H1 (cell line): Measurements from ENCODE around the gene TDRKH. TPM values are rescaled to one million over a fixed set of nuclear protein-coding genes. Genes with fewer than 3 reads are reported as not detected.

Experiments
- CTCF ChIA-PET: fragments of 300-600 bp; sonication (Branson Sonifier 250); formaldehyde crosslinking; loops from one replicate; lab custom pipeline; 2021; ENCODE audit not compliant: partially characterized antibody; lab: Charles Lee
- POLR2A ChIA-PET: fragments of 300-600 bp; sonication (Branson Sonifier 250); formaldehyde crosslinking; loops from one replicate; lab custom pipeline; 2021; ENCODE audit warnings: inconsistent platforms; ENCODE audit not compliant: partially characterized antibody; lab: Charles Lee
- DNase-seq, 2 experiments: peaks; one replicate each; pipeline versions ENCODE4 v3.0.0 to v3.0.0-alpha.2; 2010 to 2022; ENCODE audit warnings: low spot score in 2 of 2, low read depth in 1 of 2, mixed read lengths in 1 of 2
- FAIRE-seq: peaks from 2 replicates; lab custom pipeline; 2011; peaks lifted over from hg19 to GRCh38; lab: Jason Lieb, UNC
- H2AFZ ChIP-seq: 2 replicates; pipeline ENCODE4 v1.8.1; 2012; ENCODE audit warnings: low read length, inconsistent platforms
- H2AK5ac ChIP-seq: 2 replicates; pipeline ENCODE4 v1.6.1; 2013; ENCODE audit warnings: low read depth, low read length
- H2BK120ac ChIP-seq: replicated peaks from 2 replicates; pipeline ENCODE3; 2013; ENCODE audit warnings: low read depth, low read length, inconsistent platforms
- H2BK12ac ChIP-seq: 2 replicates; pipeline ENCODE4 v1.6.1; 2013; ENCODE audit warnings: low read depth, low read length
- H2BK15ac ChIP-seq: 2 replicates; pipeline ENCODE4 v1.6.1; 2013; ENCODE audit warnings: low read length
- H2BK20ac ChIP-seq: 2 replicates; pipeline ENCODE4 v1.6.1; 2013; ENCODE audit warnings: low read length
- H2BK5ac ChIP-seq: 2 replicates; pipeline ENCODE4 v1.6.1; 2013; ENCODE audit warnings: low read depth, low read length
- H3K14ac ChIP-seq: 2 replicates; pipeline ENCODE4 v1.6.1; 2013; ENCODE audit warnings: inconsistent platforms; ENCODE audit not compliant: insufficient read length
- H3K18ac ChIP-seq: 2 replicates; pipeline ENCODE4 v1.6.1; 2013; ENCODE audit warnings: low read length; ENCODE audit errors: extremely low read depth
- H3K23ac ChIP-seq: 2 replicates; pipeline ENCODE4 v1.6.1; 2013; ENCODE audit warnings: inconsistent platforms; ENCODE audit not compliant: insufficient read length
- H3K23me2 ChIP-seq: 2 replicates; pipeline ENCODE4 v1.6.1; 2013; ENCODE audit warnings: low read depth, low read length
- H3K27ac ChIP-seq: 2 replicates; pipeline ENCODE4 v1.6.1; 2011; ENCODE audit warnings: low read depth, low read length, inconsistent platforms
- H3K27me3 ChIP-seq, 4 experiments: replicated peaks in 1 of 4; 1 replicate in 1 of 4; 2 replicates in 3 of 4; pipeline versions ENCODE4 v1.6.1 to v1.8.1; 2011 to 2013; ENCODE audit warnings: low read length in 3 of 4, mild to moderate bottlenecking in 3 of 4, inconsistent platforms in 2 of 4, mixed read lengths in 2 of 4, moderate library complexity in 1 of 4; ENCODE audit not compliant: control insufficient read depth in 3 of 4, insufficient read depth in 3 of 4; ENCODE audit errors: extremely low read depth in 1 of 4
- H3K36me3 ChIP-seq, 4 experiments: 2 replicates each; pipeline versions ENCODE4 v1.6.1 to v1.8.1; 2011 to 2013; ENCODE audit warnings: mild to moderate bottlenecking in 4 of 4, low read length in 3 of 4, moderate library complexity in 2 of 4, control low read depth in 1 of 4, inconsistent platforms in 1 of 4; ENCODE audit not compliant: insufficient read depth in 4 of 4, control insufficient read depth in 2 of 4
- H3K4ac ChIP-seq: replicated peaks from 2 replicates; pipeline ENCODE3; 2013; ENCODE audit warnings: low read length, low read depth, mixed read lengths, inconsistent platforms; ENCODE audit not compliant: insufficient read length
- H3K4me1 ChIP-seq, 4 experiments: replicated peaks in 1 of 4; 1 replicate in 1 of 4; 2 replicates in 3 of 4; pipeline versions ENCODE4 v1.6.1 to v1.8.1; 2011 to 2013; ENCODE audit warnings: low read length in 3 of 4, inconsistent platforms in 2 of 4, mixed read lengths in 1 of 4; ENCODE audit not compliant: insufficient read depth in 4 of 4, control insufficient read depth in 3 of 4
- H3K4me2 ChIP-seq, 2 experiments: 2 replicates each; pipeline versions ENCODE4 v1.6.1 to v1.8.1; 2011 to 2013; ENCODE audit warnings: low read depth in 2 of 2, low read length in 2 of 2, control low read depth in 1 of 2, inconsistent platforms in 1 of 2, mild to moderate bottlenecking in 1 of 2; ENCODE audit not compliant: insufficient read depth in 1 of 2
- H3K4me3 ChIP-seq, 4 experiments: fragments of 200-600, 300-600 bp in 1 of 4; sonication (generic), shearing (Covaris generic), sonication (Bioruptor Twin) in 1 of 4; 2 replicates each; pipeline versions ENCODE4 v1.5.1 to v1.8.1; 2011 to 2016; ENCODE audit warnings: low read length in 4 of 4, low read depth in 3 of 4, control low read depth in 2 of 4, inconsistent platforms in 2 of 4, mild to moderate bottlenecking in 2 of 4, mixed read lengths in 1 of 4, moderate library complexity in 1 of 4; ENCODE audit not compliant: insufficient read depth in 2 of 4; ENCODE audit errors: extremely low read depth in 1 of 4
- H3K56ac ChIP-seq: replicated peaks from 2 replicates; pipeline ENCODE3; 2013; ENCODE audit warnings: low read depth, mild to moderate bottlenecking, mixed read lengths, low read length, inconsistent platforms; ENCODE audit not compliant: insufficient read length
- H3K79me1 ChIP-seq: 2 replicates; pipeline ENCODE4 v1.6.1; 2013; ENCODE audit warnings: low read depth, low read length, control low read depth
- H3K79me2 ChIP-seq, 2 experiments: 2 replicates each; pipeline versions ENCODE4 v1.6.1 to v1.8.1; 2012 to 2013; ENCODE audit warnings: low read length in 2 of 2, mild to moderate bottlenecking in 2 of 2, inconsistent platforms in 1 of 2; ENCODE audit not compliant: insufficient read depth in 2 of 2, control insufficient read depth in 1 of 2
- H3K9ac ChIP-seq, 4 experiments: replicated peaks in 1 of 4; 1 replicate in 1 of 4; 2 replicates in 3 of 4; pipeline versions ENCODE4 v1.6.1 to v1.8.1; 2011 to 2013; ENCODE audit warnings: low read depth in 3 of 4, low read length in 3 of 4, control low read depth in 2 of 4, mild to moderate bottlenecking in 2 of 4, moderate library complexity in 2 of 4, inconsistent platforms in 1 of 4; ENCODE audit errors: extremely low read depth in 1 of 4
- H3K9me3 ChIP-seq, 2 experiments: 2 replicates each; pipeline versions ENCODE4 v1.6.1 to v1.8.1; 2012 to 2013; ENCODE audit warnings: mild to moderate bottlenecking in 2 of 2, moderate library complexity in 2 of 2, control low read depth in 1 of 2, inconsistent platforms in 1 of 2, low read depth in 1 of 2, low read length in 1 of 2, mixed read lengths in 1 of 2; ENCODE audit not compliant: insufficient read depth in 2 of 2
- H4K20me1 ChIP-seq, 2 experiments: replicated peaks in 1 of 2; 2 replicates each; pipeline versions ENCODE3 to v1.8.1; 2011 to 2013; ENCODE audit warnings: inconsistent platforms in 2 of 2, low read length in 2 of 2, mild to moderate bottlenecking in 1 of 2; ENCODE audit not compliant: insufficient read depth in 2 of 2, control insufficient read depth in 1 of 2
- H4K5ac ChIP-seq: 2 replicates; pipeline ENCODE4 v1.6.1; 2013; ENCODE audit warnings: low read length, low read depth, mixed read lengths, inconsistent platforms; ENCODE audit not compliant: insufficient read length
- H4K8ac ChIP-seq: 2 replicates; pipeline ENCODE4 v1.8.0; 2013; ENCODE audit warnings: mild to moderate bottlenecking, moderate library complexity, low read length, inconsistent platforms; ENCODE audit not compliant: insufficient read depth; ENCODE audit errors: extremely low read depth
- H4K91ac ChIP-seq: replicated peaks from 2 replicates; pipeline ENCODE3; 2013; ENCODE audit warnings: low read length, mixed read lengths, inconsistent platforms; ENCODE audit not compliant: insufficient read length
- KDM1A ChIP-seq: fragments of 200-600, 300-600 bp; sonication (generic); IDR thresholded peaks from 2 replicates; pipeline ENCODE4 v1.7.1; 2016; ENCODE audit warnings: mild to moderate bottlenecking, low read length, borderline replicate concordance
- TAF1 ChIP-seq: IDR thresholded peaks from 2 replicates; pipeline ENCODE4 v1.6.1; 2011; ENCODE audit warnings: mild to moderate bottlenecking, low read depth, low read length
- ZNF274 ChIP-seq: IDR thresholded peaks from 2 replicates; pipeline ENCODE4 v1.7.0; 2012; ENCODE audit warnings: low read length, borderline replicate concordance; ENCODE audit errors: extremely low read depth
- WGBS, 2 experiments: shearing (Covaris generic) in 1 of 2; methylation state at CpG; one replicate each; pipeline versions ENCODE4 v1.1.6 to v1.1.7; 2013 to 2015; ENCODE audit warnings: low lambda C conversion rate in 2 of 2, mixed read lengths in 2 of 2, inconsistent platforms in 1 of 2, low coverage in 1 of 2, missing lambda C conversion rate in 1 of 2; ENCODE audit not compliant: insufficient replicate concordance in 2 of 2, insufficient coverage in 1 of 2, insufficient read length in 1 of 2; ENCODE audit errors: extremely low coverage in 1 of 2, missing lambda C conversion rate in 1 of 2; 5-methylcytosine and 5-hydroxymethylcytosine counted together
- polyA plus RNA-seq, 7 experiments: library from polyadenylated mRNA; depleted of rRNA in 3 of 7; stranded (reverse) in 5 of 7; unstranded in 2 of 7; fragments of >200 nt in 5 of 7; fragments of 200-250 nt in 2 of 7; gene quantifications; 1 replicate in 5 of 7; 2 replicates in 1 of 7; 4 replicates in 1 of 7; pipeline versions ENCODE4 v1.2.1 to v1.2.3, GENCODE V29; 2011 to 2013; ENCODE audit warnings: missing spikeins in 2 of 7, mixed read lengths in 2 of 7
- total RNA-seq: library from RNA; stranded (reverse); fragmentation: NEBNext Ultra II Directional; extraction: Animal tissue kit (Norgen Biotek cat#: 25700); gene quantifications from 2 replicates; pipeline ENCODE4 v1.2.1, GENCODE V29; 2021
- TF ChIP-seq, protein P1 (sequence below): IDR thresholded peaks from 2 replicates; pipeline ENCODE4 v1.6.1; 2012; ENCODE audit warnings: inconsistent platforms
- TF ChIP-seq, protein P2 (sequence below): IDR thresholded peaks from 2 replicates; pipeline ENCODE4 v1.6.1; 2011; ENCODE audit warnings: low read depth, mild to moderate bottlenecking, low read length; ENCODE audit not compliant: insufficient read depth

TDRKH gene
- total and polyA plus RNA-seq, 2 of the 8 experiments (the other 6 are each of a cell fraction or from before 2014, with no cell fraction given): 9.9 to 26.1 TPM

DNA sequence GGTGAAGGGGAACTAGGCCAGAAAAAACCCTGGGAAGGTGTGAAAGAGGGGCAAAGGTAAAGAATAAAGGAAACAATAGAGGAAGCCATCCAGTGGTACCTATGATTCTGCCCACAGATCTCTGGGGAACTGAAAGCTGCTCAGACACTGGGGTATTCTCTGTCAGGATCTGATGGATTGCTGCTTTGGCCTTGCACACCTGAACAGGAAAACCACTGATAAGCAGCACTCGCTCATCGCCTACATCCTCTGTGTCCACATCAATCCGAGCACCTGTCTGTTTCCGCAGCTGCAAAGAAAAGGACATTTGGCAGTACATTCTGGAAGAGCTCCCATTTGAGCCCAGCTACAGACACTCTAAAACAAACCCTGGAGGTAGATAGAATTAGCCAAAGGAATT lies 10.4 kb downstream of the TDRKH start:
- Histone ChIP-seq H3K14ac (no peak overlapping the region), H4K5ac (no peak overlapping the region), H3K4ac (no peak overlapping the region), H3K4me3 (no peak overlapping the region), H2AFZ (no peak overlapping the region), H2AK5ac (no peak overlapping the region), H3K27me3 (no peaks in the 10 kb centered on the region), H3K36me3 (peaks cover 0 to 33% (median 9%) of the 10 kb centered on the region in 4 experiments; a peak in 5 of 8 replicates), H2BK20ac (no peak overlapping the region), H3K23me2 (no peaks in the 10 kb centered on the region), H4K91ac (no peak overlapping the region), H4K8ac (no peak overlapping the region), H3K9me3 (no peaks in the 10 kb centered on the region), H2BK15ac (no peak overlapping the region), H2BK120ac (no peak overlapping the region), H3K23ac (no peak overlapping the region), H3K79me1 (no peaks in the 10 kb centered on the region), H3K4me2 (no peak overlapping the region), H3K4me1 (no peaks in the 10 kb centered on the region), H3K56ac (no peak overlapping the region), H3K9ac (no peak overlapping the region), H2BK5ac (no peak overlapping the region), H2BK12ac (no peak overlapping the region), H3K79me2 (no peaks in the 10 kb centered on the region), H4K20me1 (no peaks in the 10 kb centered on the region), H3K27ac (no peak overlapping the region), H3K18ac (no peak overlapping the region)
- FAIRE-seq (no peak), DNase-seq (no peak)
- 93% methylated on average over 4 of the region's 4 CpGs; no CpG with 5 or more reads in 1 of the 2 experiments for WGBS, 2 experiments
- POLR2A ChIA-PET: interaction anchor here (1.0 kb wide), 1 partner anchor 18 kb away, joined by 3 read pairs; no protein-coding TSS in a partner anchor
- CTCF ChIA-PET: interaction anchor here (1.2 to 1.3 kb wide), 2 partner anchors 10 to 51 kb away, joined by 3 to 6 read pairs; partner anchors contain the start of gene TDRKH
- no peak for TF ChIP-seq KDM1A
- TF ChIP-seq, protein P1, sequence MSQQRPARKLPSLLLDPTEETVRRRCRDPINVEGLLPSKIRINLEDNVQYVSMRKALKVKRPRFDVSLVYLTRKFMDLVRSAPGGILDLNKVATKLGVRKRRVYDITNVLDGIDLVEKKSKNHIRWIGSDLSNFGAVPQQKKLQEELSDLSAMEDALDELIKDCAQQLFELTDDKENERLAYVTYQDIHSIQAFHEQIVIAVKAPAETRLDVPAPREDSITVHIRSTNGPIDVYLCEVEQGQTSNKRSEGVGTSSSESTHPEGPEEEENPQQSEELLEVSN: no peak
- no peak for TF ChIP-seq TAF1
- no peak for TF ChIP-seq ZNF274
- TF ChIP-seq, protein P2, sequence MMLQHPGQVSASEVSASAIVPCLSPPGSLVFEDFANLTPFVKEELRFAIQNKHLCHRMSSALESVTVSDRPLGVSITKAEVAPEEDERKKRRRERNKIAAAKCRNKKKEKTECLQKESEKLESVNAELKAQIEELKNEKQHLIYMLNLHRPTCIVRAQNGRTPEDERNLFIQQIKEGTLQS: no peak
